NOMO-1 (cell line): Measurements from ENCODE around the gene GTPBP6.
"Not testable (repeated sequence)": the region's sequence is repeated elsewhere in the genome, so short reads cannot be mapped to it uniquely, and the experiment has no call there.

Source experiments
- DNase-seq, 2 experiments: peaks; one replicate each; lab custom pipeline; 2025; ENCODE audit not compliant: unreplicated experiment in 2 of 2; lab: John Stamatoyannopoulos, UW

Gene GTPBP6

GRCh38 chrX:270848-271367, 47.7 kb downstream of the GTPBP6 start:
- no peak for DNase-seq

- DNase-seq = no peak
These were observed 50.8 kb downstream of the GTPBP6 start for GRCh38 chrX:267771-268261.

GRCh38 chrX:265502-265901, 53.1 kb downstream of the GTPBP6 start:
- no peak for DNase-seq

- DNase-seq = no peak
These were observed 53.8 kb downstream of the GTPBP6 start for GRCh38 chrX:264634-265455.

GRCh38 chrX:264006-264405, 54.6 kb downstream of the GTPBP6 start:
- DNase-seq = not testable (repeated sequence)

GRCh38 chrX:262381-262909, 56.2 kb downstream of the GTPBP6 start:
- no peak for DNase-seq

- no peak for DNase-seq
These were observed 56.7 kb downstream of the GTPBP6 start for GRCh38 chrX:261919-262352.

GRCh38 chrX:261167-261918, 57.3 kb downstream of the GTPBP6 start:
- DNase-seq = no peak

- DNase-seq = no peak
These were observed 58.8 kb downstream of the GTPBP6 start for GRCh38 chrX:259692-260355.

- DNase-seq = no peak
These were observed 60.1 kb downstream of the GTPBP6 start for GRCh38 chrX:258291-259040.

GRCh38 chrX:257681-258289, 60.8 kb downstream of the GTPBP6 start:
- DNase-seq = no peak

- DNase-seq = not testable (repeated sequence)
These were observed 61.5 kb downstream of the GTPBP6 start for GRCh38 chrX:257054-257453.

GRCh38 chrX:255923-256331, 62.7 kb downstream of the GTPBP6 start:
- no peak for DNase-seq
